Activated T-helper 17 cell treated with anti-CD3 and anti-CD28 coated beads, Interleukin-2, amount 50 U/mL, for 72 hours (primary cell): ENCODE measurements around the gene PTTG1IP. TPM values are rescaled to one million over a fixed set of nuclear protein-coding genes. Genes with fewer than 3 reads are reported as not detected.
A peak's percentile ranks its signal among the peaks of the same experiment; 100 is the strongest.

ENCODE experiments used
- ATAC-seq: fragments of 150-1000 bp; cut with Tn5 transposase; replicated peaks from 2 replicates; pipeline ENCODE4 v1.10.0; 2021; ENCODE audit warnings: mild to moderate bottlenecking, moderate library complexity
- H3K27ac Mint-ChIP-seq: one replicate; pipeline ENCODE4 v1.8.0; 2022; ENCODE audit warnings: mixed read lengths
- H3K27me3 Mint-ChIP-seq: one replicate; pipeline ENCODE4 v1.8.0; 2022; ENCODE audit warnings: mixed read lengths
- H3K36me3 Mint-ChIP-seq: one replicate; pipeline ENCODE4 v1.8.0; 2022; ENCODE audit warnings: low read depth, mild to moderate bottlenecking, mixed read lengths
- H3K4me1 Mint-ChIP-seq: one replicate; pipeline ENCODE4 v1.8.0; 2022; ENCODE audit warnings: mixed read lengths
- H3K4me3 Mint-ChIP-seq: one replicate; pipeline ENCODE4 v1.8.0; 2022; ENCODE audit warnings: mild to moderate bottlenecking, mixed read lengths
- H3K9me3 Mint-ChIP-seq: one replicate; pipeline ENCODE4 v1.8.0; 2022; ENCODE audit warnings: mixed read lengths
- total RNA-seq, 2 donors: library from RNA; stranded (reverse); gene quantifications; one replicate each; pipeline ENCODE4 v1.2.3, GENCODE V29; 2022

PTTG1IP gene
- total RNA-seq, 2 donors from 2014 or later, result 76.5 to 78.8 TPM

GRCh38 chr21:44894687-44895302, 21.3 kb upstream of the PTTG1IP start:
- peaks cover 7% of the 10 kb centered on the region for H3K4me1 Mint-ChIP-seq
- H3K36me3 Mint-ChIP-seq, result peaks cover 80% of the 10 kb centered on the region
- ATAC-seq, result no peak
- no peak overlapping the region for H3K4me3 Mint-ChIP-seq
- no peaks in the 10 kb centered on the region for H3K27me3 Mint-ChIP-seq
- peak overlapping the region; percentile 68 for H3K27ac Mint-ChIP-seq
- no peaks in the 10 kb centered on the region for H3K9me3 Mint-ChIP-seq

- Mint-ChIP-seq H3K4me3 (no peak overlapping the region), H3K36me3 (peaks cover 76% of the 10 kb centered on the region), H3K9me3 (no peaks in the 10 kb centered on the region), H3K4me1 (peaks cover 7% of the 10 kb centered on the region), H3K27ac (peak overlapping the region; percentile 68), H3K27me3 (no peaks in the 10 kb centered on the region)
- ATAC-seq, result no peak
Measured at GRCh38 chr21:44893948-44894656, 20.6 kb upstream of the PTTG1IP start.

- no peak overlapping the region for H3K4me3 Mint-ChIP-seq
- H3K27ac Mint-ChIP-seq, result peak overlapping the region; percentile 68
Measured at GRCh38 chr21:44893278-44893556, 19.7 kb upstream of the PTTG1IP start.

GRCh38 chr21:44892536-44893277, 19.2 kb upstream of the PTTG1IP start:
- ATAC-seq, result peak; percentile 84
- Mint-ChIP-seq H3K27ac (peak overlapping the region; percentile 68), H3K9me3 (no peaks in the 10 kb centered on the region), H3K4me3 (no peak overlapping the region), H3K27me3 (no peaks in the 10 kb centered on the region), H3K4me1 (peaks cover 7% of the 10 kb centered on the region), H3K36me3 (peaks cover 65% of the 10 kb centered on the region)

More at GRCh38 chr21:44893278-44893556, 19.7 kb upstream of the PTTG1IP start:
- Mint-ChIP-seq H3K36me3 (peaks cover 69% of the 10 kb centered on the region), H3K9me3 (no peaks in the 10 kb centered on the region), H3K27me3 (no peaks in the 10 kb centered on the region), H3K4me1 (peaks cover 7% of the 10 kb centered on the region)
- ATAC-seq, result no peak

- Mint-ChIP-seq H3K4me3 (no peak overlapping the region), H3K9me3 (no peaks in the 10 kb centered on the region), H3K27me3 (no peaks in the 10 kb centered on the region), H3K36me3 (peaks cover 69% of the 10 kb centered on the region), H3K4me1 (peaks cover 7% of the 10 kb centered on the region), H3K27ac (peak overlapping the region; percentile 68)
- no peak for ATAC-seq
Measured at GRCh38 chr21:44892095-44892494, 18.6 kb upstream of the PTTG1IP start.

GRCh38 chr21:44891631-44892031, 18.1 kb upstream of the PTTG1IP start:
- Mint-ChIP-seq H3K4me3 (no peak overlapping the region), H3K36me3 (peaks cover 73% of the 10 kb centered on the region), H3K27ac (no peak overlapping the region), H3K9me3 (no peaks in the 10 kb centered on the region), H3K4me1 (peaks cover 7% of the 10 kb centered on the region), H3K27me3 (no peaks in the 10 kb centered on the region)
- no peak for ATAC-seq

- no peaks in the 10 kb centered on the region for H3K27me3 Mint-ChIP-seq
- H3K27ac Mint-ChIP-seq, result no peak overlapping the region
- H3K4me1 Mint-ChIP-seq, result peaks cover 7% of the 10 kb centered on the region
- H3K4me3 Mint-ChIP-seq, result no peak overlapping the region
- no peaks in the 10 kb centered on the region for H3K9me3 Mint-ChIP-seq
- ATAC-seq, result no peak
- peaks cover 73% of the 10 kb centered on the region for H3K36me3 Mint-ChIP-seq
Measured at GRCh38 chr21:44890961-44891541, 17.6 kb upstream of the PTTG1IP start.

- Mint-ChIP-seq H3K9me3 (no peaks in the 10 kb centered on the region), H3K4me3 (no peak overlapping the region), H3K36me3 (peaks cover 76% of the 10 kb centered on the region), H3K4me1 (peaks cover 7% of the 10 kb centered on the region), H3K27ac (no peak overlapping the region), H3K27me3 (no peaks in the 10 kb centered on the region)
- no peak for ATAC-seq
Measured at GRCh38 chr21:44890338-44890931, 16.9 kb upstream of the PTTG1IP start.

GRCh38 chr21:44889625-44890337, 16.3 kb upstream of the PTTG1IP start:
- Mint-ChIP-seq H3K27ac (no peak overlapping the region), H3K36me3 (peaks cover 71% of the 10 kb centered on the region), H3K4me1 (peaks cover 7% of the 10 kb centered on the region), H3K9me3 (no peaks in the 10 kb centered on the region), H3K27me3 (no peaks in the 10 kb centered on the region), H3K4me3 (no peak overlapping the region)
- no peak for ATAC-seq

GRCh38 chr21:44888581-44889550, 15.4 kb upstream of the PTTG1IP start:
- H3K4me3 Mint-ChIP-seq, result no peak overlapping the region
- no peaks in the 10 kb centered on the region for H3K9me3 Mint-ChIP-seq
- H3K27me3 Mint-ChIP-seq, result no peaks in the 10 kb centered on the region
- no peak for ATAC-seq
- peaks cover 5% of the 10 kb centered on the region for H3K4me1 Mint-ChIP-seq
- no peak overlapping the region for H3K27ac Mint-ChIP-seq
- H3K36me3 Mint-ChIP-seq, result peaks cover 64% of the 10 kb centered on the region

- no peak overlapping the region for H3K27ac Mint-ChIP-seq
- peaks cover 56% of the 10 kb centered on the region for H3K36me3 Mint-ChIP-seq
- ATAC-seq, result no peak
- H3K27me3 Mint-ChIP-seq, result no peaks in the 10 kb centered on the region
- no peak overlapping the region for H3K4me3 Mint-ChIP-seq
- H3K9me3 Mint-ChIP-seq, result no peaks in the 10 kb centered on the region
- H3K4me1 Mint-ChIP-seq, result no peaks in the 10 kb centered on the region
Measured at GRCh38 chr21:44887807-44888580, 14.5 kb upstream of the PTTG1IP start.

- peaks cover 48% of the 10 kb centered on the region for H3K36me3 Mint-ChIP-seq
- no peaks in the 10 kb centered on the region for H3K4me1 Mint-ChIP-seq
- no peak for ATAC-seq
- no peaks in the 10 kb centered on the region for H3K9me3 Mint-ChIP-seq
- H3K27me3 Mint-ChIP-seq, result no peaks in the 10 kb centered on the region
- no peak overlapping the region for H3K4me3 Mint-ChIP-seq
- no peak overlapping the region for H3K27ac Mint-ChIP-seq
Measured at GRCh38 chr21:44887126-44887806, 13.8 kb upstream of the PTTG1IP start.
